Keratinocyte (primary cell): ENCODE data around the gene CNGA3. TPM values are rescaled to one million over a fixed set of nuclear protein-coding genes. Genes with fewer than 3 reads are reported as not detected.
A peak's percentile ranks its signal among the peaks of the same experiment; 100 is the strongest.

Experiments used
- DNase-seq: peaks from one replicate; pipeline ENCODE4 v3.0.0-alpha.2; 2011; ENCODE audit warnings: low read depth, missing footprints, low spot score
- FAIRE-seq: peaks from 2 replicates; lab custom pipeline; 2011; peaks lifted over from hg19 to GRCh38; lab: Jason Lieb, UNC
- H2AFZ ChIP-seq: 2 replicates; pipeline ENCODE4 v1.6.0; 2012; ENCODE audit warnings: low read length, control low read depth, inconsistent platforms; ENCODE audit not compliant: control insufficient read depth
- H3K27ac ChIP-seq: 2 replicates; pipeline ENCODE4 v1.5.1; 2011; ENCODE audit warnings: low read length; ENCODE audit not compliant: control insufficient read depth, insufficient read depth
- H3K27me3 ChIP-seq: 3 replicates; pipeline ENCODE4 v1.6.0; 2011; ENCODE audit warnings: low read length; ENCODE audit not compliant: control insufficient read depth, insufficient read depth; ENCODE audit errors: extremely low read depth
- H3K36me3 ChIP-seq, 2 experiments: 2 replicates in 1 of 2; 3 replicates in 1 of 2; pipeline ENCODE4 v1.5.1; 2011; ENCODE audit warnings: low read length in 2 of 2, mild to moderate bottlenecking in 1 of 2; ENCODE audit not compliant: control insufficient read depth in 2 of 2, insufficient read depth in 2 of 2; ENCODE audit errors: extremely low read depth in 1 of 2
- H3K4me1 ChIP-seq: 3 replicates; pipeline ENCODE4 v1.5.1; 2011; ENCODE audit warnings: low read length; ENCODE audit not compliant: control insufficient read depth, insufficient read depth; ENCODE audit errors: extremely low read depth
- H3K4me2 ChIP-seq: 3 replicates; pipeline ENCODE4 v1.6.0; 2011; ENCODE audit warnings: low read depth, low read length; ENCODE audit not compliant: control insufficient read depth, insufficient read depth; ENCODE audit errors: extremely low read depth
- H3K4me3 ChIP-seq, 3 experiments: fragments of 200-600 bp in 1 of 3; sonication (generic) in 1 of 3; 2 replicates in 2 of 3; 3 replicates in 1 of 3; pipeline ENCODE4 v1.5.1; 2011 to 2016; ENCODE audit warnings: low read length in 3 of 3, mild to moderate bottlenecking in 3 of 3, control low read depth in 2 of 3, inconsistent platforms in 1 of 3, low read depth in 1 of 3, mixed read lengths in 1 of 3, mixed run types in 1 of 3, moderate library complexity in 1 of 3; ENCODE audit not compliant: control insufficient read depth in 2 of 3, insufficient read depth in 2 of 3; ENCODE audit errors: extremely low read depth in 1 of 3
- H3K79me2 ChIP-seq: 2 replicates; pipeline ENCODE4 v1.6.0; 2012; ENCODE audit warnings: low read length; ENCODE audit not compliant: control insufficient read depth, insufficient read depth
- H3K9ac ChIP-seq: 3 replicates; pipeline ENCODE4 v1.6.0; 2011; ENCODE audit warnings: low read length; ENCODE audit not compliant: control insufficient read depth, insufficient read depth; ENCODE audit errors: extremely low read depth
- H3K9me1 ChIP-seq: 3 replicates; pipeline ENCODE4 v1.6.0; 2011; ENCODE audit warnings: low read length; ENCODE audit not compliant: control insufficient read depth, insufficient read depth; ENCODE audit errors: extremely low read depth
- H3K9me3 ChIP-seq: 2 replicates; pipeline ENCODE4 v1.5.1; 2012; ENCODE audit warnings: low read depth, low read length; ENCODE audit not compliant: control insufficient read depth
- H4K20me1 ChIP-seq: 3 replicates; pipeline ENCODE4 v1.6.0; 2011; ENCODE audit warnings: low read length; ENCODE audit not compliant: control insufficient read depth, insufficient read depth; ENCODE audit errors: extremely low read depth
- CTCF ChIP-seq, 3 experiments: IDR thresholded peaks in 1 of 3; conservative IDR thresholded peaks in 1 of 3; optimal IDR thresholded peaks in 1 of 3; 2 replicates in 2 of 3; 3 replicates in 1 of 3; pipeline versions ENCODE3 to v1.5.1; 2011; ENCODE audit warnings: low read length in 3 of 3, mild to moderate bottlenecking in 3 of 3, moderate library complexity in 2 of 3, control low read depth in 1 of 3, inconsistent platforms in 1 of 3; ENCODE audit not compliant: insufficient read depth in 2 of 3; ENCODE audit errors: extremely low read depth in 1 of 3
- EZH2 ChIP-seq: IDR thresholded peaks from one replicate; pipeline ENCODE4 v1.6.1; 2012; ENCODE audit warnings: inconsistent platforms, mild to moderate bottlenecking, low read length, moderate library complexity
- dilution Hi-C: fragments of 300-500 bp; cut with MboI; formaldehyde crosslinking; loops from one replicate; pipeline ENCODE4 v1.7.0; 2020; ENCODE audit warnings: low sequenced_read_pairs; ENCODE audit not compliant: extremely low pct_ligation_motif_present
- polyA plus RNA-seq, 5 experiments: library from polyadenylated mRNA; depleted of rRNA in 3 of 5; stranded (reverse) in 3 of 5; stranded (forward) in 1 of 5; unstranded in 1 of 5; fragments of >200 nt; gene quantifications; 1 replicate in 1 of 5; 2 replicates in 3 of 5; 3 replicates in 1 of 5; pipeline versions ENCODE4 v1.2.1 to v1.2.3, GENCODE V29; 2011 to 2012; ENCODE audit warnings: missing spikeins in 2 of 5, low read depth in 1 of 5, low replicate concordance in 1 of 5

The CNGA3 gene
- polyA plus RNA-seq, 1 donor (not counting 4 experiments of a cell fraction or from before 2014, with no cell fraction given): 0.01 TPM

- Histone ChIP-seq H2AFZ (no peak overlapping the region), H3K9me3 (no peaks in the 10 kb centered on the region), H4K20me1 (peaks cover 5% of the 10 kb centered on the region), H3K79me2 (no peaks in the 10 kb centered on the region), H3K9ac (no peak overlapping the region), H3K36me3 (no peaks in the 10 kb centered on the region), H3K4me2 (no peak overlapping the region), H3K9me1 (no peaks in the 10 kb centered on the region), H3K27me3 (peaks cover 62% of the 10 kb centered on the region), H3K4me1 (no peaks in the 10 kb centered on the region), H3K4me3 (no peak overlapping the region), H3K27ac (no peak overlapping the region)
- DNase-seq: no peak
- dilution Hi-C loops: no loop called here
- TF ChIP-seq EZH2 (peak; percentile 66), CTCF (optimal IDR thresholded peaks at IDR 0.05 in 1 of 3, IDR thresholded peaks at IDR 0.05 in 1 of 3, conservative IDR thresholded peaks at IDR 0.05 in 1 of 3; ENCODE audit: extremely low read depth in 1 of 3, insufficient read depth in 2 of 3, low read length in 3 of 3) (no peak)
- no peak for FAIRE-seq
Measured at GRCh38 chr2:98348066-98348561, 1.9 kb downstream of the CNGA3 start.

- H3K27me3 ChIP-seq: peaks cover 50% of the 10 kb centered on the region
Measured at GRCh38 chr2:98350411-98350810, 4.2 kb downstream of the CNGA3 start.

More at GRCh38 chr2:98350411-98350810, 4.2 kb downstream of the CNGA3 start:
- no peaks in the 10 kb centered on the region for H3K9me3 ChIP-seq
- H3K9ac ChIP-seq: no peak overlapping the region
- no peak overlapping the region for H3K27ac ChIP-seq
- no peak overlapping the region for H2AFZ ChIP-seq
- dilution Hi-C loops: no loop called here
- no peaks in the 10 kb centered on the region for H3K4me1 ChIP-seq
- no peaks in the 10 kb centered on the region for H3K79me2 ChIP-seq
- no peaks in the 10 kb centered on the region for H3K9me1 ChIP-seq
- DNase-seq (no peak), FAIRE-seq (no peak)
- TF ChIP-seq EZH2 (no peak), CTCF (optimal IDR thresholded peaks at IDR 0.05 in 1 of 3, IDR thresholded peaks at IDR 0.05 in 1 of 3, conservative IDR thresholded peaks at IDR 0.05 in 1 of 3; ENCODE audit: extremely low read depth in 1 of 3, insufficient read depth in 2 of 3, low read length in 3 of 3) (no peak)
- H3K36me3 ChIP-seq: no peaks in the 10 kb centered on the region
- H3K4me3 ChIP-seq: no peak overlapping the region
- H3K4me2 ChIP-seq: no peak overlapping the region
- peaks cover 5% of the 10 kb centered on the region for H4K20me1 ChIP-seq
